ENCODE results near the gene PRKCH.

DNA sequence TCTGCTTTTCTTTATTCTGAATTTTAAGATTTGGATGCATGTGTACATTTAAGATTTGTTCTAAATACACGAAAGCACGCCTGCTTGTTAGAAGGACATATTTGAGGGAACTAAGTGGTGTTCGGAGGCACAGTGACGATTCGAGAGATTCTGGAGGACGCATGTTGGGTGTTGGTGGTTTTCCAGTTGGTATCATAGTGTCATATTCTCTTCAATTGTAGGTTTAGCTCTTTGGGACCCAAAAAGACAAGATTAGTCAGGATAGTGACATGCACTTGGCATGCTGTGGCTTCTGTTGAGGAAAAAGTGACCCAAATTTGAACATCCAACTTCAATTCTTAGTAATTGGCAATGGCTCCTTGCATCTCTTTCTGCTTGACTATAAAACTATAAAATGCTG lies 30.1 kb downstream of the PRKCH start:
- no peak for TF ChIP-seq CTCF (IDR thresholded peaks at IDR 0.05)
- TF ChIP-seq, protein P1, sequence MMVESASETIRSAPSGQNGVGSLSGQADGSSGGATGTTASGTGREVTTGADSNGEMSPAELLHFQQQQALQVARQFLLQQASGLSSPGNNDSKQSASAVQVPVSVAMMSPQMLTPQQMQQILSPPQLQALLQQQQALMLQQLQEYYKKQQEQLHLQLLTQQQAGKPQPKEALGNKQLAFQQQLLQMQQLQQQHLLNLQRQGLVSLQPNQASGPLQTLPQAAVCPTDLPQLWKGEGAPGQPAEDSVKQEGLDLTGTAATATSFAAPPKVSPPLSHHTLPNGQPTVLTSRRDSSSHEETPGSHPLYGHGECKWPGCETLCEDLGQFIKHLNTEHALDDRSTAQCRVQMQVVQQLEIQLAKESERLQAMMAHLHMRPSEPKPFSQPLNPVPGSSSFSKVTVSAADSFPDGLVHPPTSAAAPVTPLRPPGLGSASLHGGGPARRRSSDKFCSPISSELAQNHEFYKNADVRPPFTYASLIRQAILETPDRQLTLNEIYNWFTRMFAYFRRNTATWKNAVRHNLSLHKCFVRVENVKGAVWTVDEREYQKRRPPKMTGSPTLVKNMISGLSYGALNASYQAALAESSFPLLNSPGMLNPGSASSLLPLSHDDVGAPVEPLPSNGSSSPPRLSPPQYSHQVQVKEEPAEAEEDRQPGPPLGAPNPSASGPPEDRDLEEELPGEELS (CRISPR knock-in tag; IDR thresholded peaks at IDR 0.05), result no peak
- TF ChIP-seq CBFB (CRISPR knock-in tag; IDR thresholded peaks at IDR 0.05; ENCODE audit: low read depth), result no peak
- no peak for TF ChIP-seq STAT6 (CRISPR knock-in tag; conservative IDR thresholded peaks at IDR 0.05; ENCODE audit: low read depth)
- no peak for TF ChIP-seq HMGA2 (CRISPR knock-in tag; IDR thresholded peaks at IDR 0.05)
- TF ChIP-seq, protein P2, sequence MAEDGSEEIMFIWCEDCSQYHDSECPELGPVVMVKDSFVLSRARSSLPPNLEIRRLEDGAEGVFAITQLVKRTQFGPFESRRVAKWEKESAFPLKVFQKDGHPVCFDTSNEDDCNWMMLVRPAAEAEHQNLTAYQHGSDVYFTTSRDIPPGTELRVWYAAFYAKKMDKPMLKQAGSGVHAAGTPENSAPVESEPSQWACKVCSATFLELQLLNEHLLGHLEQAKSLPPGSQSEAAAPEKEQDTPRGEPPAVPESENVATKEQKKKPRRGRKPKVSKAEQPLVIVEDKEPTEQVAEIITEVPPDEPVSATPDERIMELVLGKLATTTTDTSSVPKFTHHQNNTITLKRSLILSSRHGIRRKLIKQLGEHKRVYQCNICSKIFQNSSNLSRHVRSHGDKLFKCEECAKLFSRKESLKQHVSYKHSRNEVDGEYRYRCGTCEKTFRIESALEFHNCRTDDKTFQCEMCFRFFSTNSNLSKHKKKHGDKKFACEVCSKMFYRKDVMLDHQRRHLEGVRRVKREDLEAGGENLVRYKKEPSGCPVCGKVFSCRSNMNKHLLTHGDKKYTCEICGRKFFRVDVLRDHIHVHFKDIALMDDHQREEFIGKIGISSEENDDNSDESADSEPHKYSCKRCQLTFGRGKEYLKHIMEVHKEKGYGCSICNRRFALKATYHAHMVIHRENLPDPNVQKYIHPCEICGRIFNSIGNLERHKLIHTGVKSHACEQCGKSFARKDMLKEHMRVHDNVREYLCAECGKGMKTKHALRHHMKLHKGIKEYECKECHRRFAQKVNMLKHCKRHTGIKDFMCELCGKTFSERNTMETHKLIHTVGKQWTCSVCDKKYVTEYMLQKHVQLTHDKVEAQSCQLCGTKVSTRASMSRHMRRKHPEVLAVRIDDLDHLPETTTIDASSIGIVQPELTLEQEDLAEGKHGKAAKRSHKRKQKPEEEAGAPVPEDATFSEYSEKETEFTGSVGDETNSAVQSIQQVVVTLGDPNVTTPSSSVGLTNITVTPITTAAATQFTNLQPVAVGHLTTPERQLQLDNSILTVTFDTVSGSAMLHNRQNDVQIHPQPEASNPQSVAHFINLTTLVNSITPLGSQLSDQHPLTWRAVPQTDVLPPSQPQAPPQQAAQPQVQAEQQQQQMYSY (CRISPR knock-in tag; IDR thresholded peaks at IDR 0.05), result no peak

Measured in WTC11 (cell line).